ENCODE data around the gene TRIM17.

GRCh38 chr1:228400692-228401454 is 15.8 kb downstream of the TRIM17 start:
- no peak for TF ChIP-seq POLR2A (IDR thresholded peaks at IDR 0.05; ENCODE audit: low read length)
- TF ChIP-seq GATA1 (IDR thresholded peaks at IDR 0.05; ENCODE audit: low read depth, low read length): no peak
